Loucy (cell line): ENCODE data around the gene CYP46A1.

Experiments
- CTCF ChIP-seq: fragments of 200-600 bp; sonication (generic); conservative IDR thresholded peaks from 2 replicates; pipeline ENCODE4 v1.5.1; 2014; ENCODE audit warnings: mild to moderate bottlenecking, antibody characterized with exemption, low read length
- EZH2phosphoT487 ChIP-seq: fragments of 200-600 bp; IDR thresholded peaks from 2 replicates; pipeline ENCODE4 v1.6.1; 2018; ENCODE audit warnings: antibody characterized with exemption, mild to moderate bottlenecking, moderate library complexity, borderline replicate concordance

- TF ChIP-seq CTCF = no peak
- TF ChIP-seq EZH2phosphoT487 = no peak
These were observed 6.5 kb downstream of the CYP46A1 start for GRCh38 chr14:99690636-99691035.
